ENCODE measurements around the gene ADAMTSL1. TPM values are rescaled to one million over a fixed set of nuclear protein-coding genes. Genes with fewer than 3 reads are reported as not detected.

Gene ADAMTSL1
- total RNA-seq, 2 experiments from 2014 or later: not detected

GRCh38 chr9:18728642-18729041 lies 254.7 kb downstream of the ADAMTSL1 start:
- BruUV-seq (replicated peaks): no TSS peak
- no peak for DNase-seq (ENCODE audit: low spot score)
- Histone ChIP-seq H3K4me1 (ENCODE audit: insufficient read depth, low read length, poor library complexity, severe bottlenecking) (no peaks in the 10 kb centered on the region), H3K36me3 (ENCODE audit: insufficient read depth, low read length) (no peaks in the 10 kb centered on the region), H3K27ac (ENCODE audit: low read depth, low read length, poor library complexity, severe bottlenecking) (no peak overlapping the region), H2AFZ (ENCODE audit: low read length) (no peak overlapping the region), H3K4me2 (ENCODE audit: low read length) (no peak overlapping the region), H3K9me2 (ENCODE audit: insufficient read depth, low read length) (no peaks in the 10 kb centered on the region), H3K79me2 (ENCODE audit: insufficient read depth, low read depth, low read length) (no peaks in the 10 kb centered on the region), H4K20me1 (ENCODE audit: insufficient read depth, low read length) (no peaks in the 10 kb centered on the region), H3K9me3 (ENCODE audit: low read length) (no peaks in the 10 kb centered on the region), H3K4me3 (ENCODE audit: low read depth, low read length, poor library complexity, severe bottlenecking) (no peak overlapping the region)
- CTCF ChIA-PET (ENCODE audit: unreplicated experiment): no interaction called here
- TF ChIP-seq CTCF (conservative IDR thresholded peaks at IDR 0.05; ENCODE audit: low read length): no peak
- no peak for TF ChIP-seq EZH2phosphoT487 (IDR thresholded peaks at IDR 0.05; ENCODE audit: borderline replicate concordance, low read depth, low read length)
- POLR2A ChIA-PET: no interaction called here
- intact Hi-C loops (cut with micrococcal nuclease; ENCODE audit: unreplicated experiment): no loop called here

GRCh38 chr9:18730241-18730640 lies 256.3 kb downstream of the ADAMTSL1 start:
- Histone ChIP-seq H3K4me3 (ENCODE audit: low read depth, low read length, poor library complexity, severe bottlenecking) (no peak overlapping the region), H3K27ac (ENCODE audit: low read depth, low read length, poor library complexity, severe bottlenecking) (no peak overlapping the region), H3K4me2 (ENCODE audit: low read length) (no peak overlapping the region), H3K79me2 (ENCODE audit: insufficient read depth, low read depth, low read length) (no peaks in the 10 kb centered on the region), H2AFZ (ENCODE audit: low read length) (no peak overlapping the region), H3K9me2 (ENCODE audit: insufficient read depth, low read length) (no peaks in the 10 kb centered on the region), H3K4me1 (ENCODE audit: insufficient read depth, low read length, poor library complexity, severe bottlenecking) (no peaks in the 10 kb centered on the region), H3K36me3 (ENCODE audit: insufficient read depth, low read length) (no peaks in the 10 kb centered on the region), H4K20me1 (ENCODE audit: insufficient read depth, low read length) (no peaks in the 10 kb centered on the region), H3K9me3 (ENCODE audit: low read length) (no peaks in the 10 kb centered on the region)
- DNase-seq (ENCODE audit: low spot score): no peak
- BruUV-seq (replicated peaks): no TSS peak
- no peak for TF ChIP-seq CTCF (conservative IDR thresholded peaks at IDR 0.05; ENCODE audit: low read length)
- no peak for TF ChIP-seq EZH2phosphoT487 (IDR thresholded peaks at IDR 0.05; ENCODE audit: borderline replicate concordance, low read depth, low read length)
- POLR2A ChIA-PET: no interaction called here
- CTCF ChIA-PET (ENCODE audit: unreplicated experiment): no interaction called here
- intact Hi-C loops (cut with micrococcal nuclease; ENCODE audit: unreplicated experiment): no loop called here

GRCh38 chr9:18739127-18739526 lies 265.2 kb downstream of the ADAMTSL1 start:
- Histone ChIP-seq H3K4me3 (ENCODE audit: low read depth, low read length, poor library complexity, severe bottlenecking) (no peak overlapping the region), H3K27ac (ENCODE audit: low read depth, low read length, poor library complexity, severe bottlenecking) (no peak overlapping the region), H3K79me2 (ENCODE audit: insufficient read depth, low read depth, low read length) (no peaks in the 10 kb centered on the region), H3K4me1 (ENCODE audit: insufficient read depth, low read length, poor library complexity, severe bottlenecking) (no peaks in the 10 kb centered on the region), H3K4me2 (ENCODE audit: low read length) (no peak overlapping the region), H3K9me3 (ENCODE audit: low read length) (no peaks in the 10 kb centered on the region), H2AFZ (ENCODE audit: low read length) (no peak overlapping the region), H4K20me1 (ENCODE audit: insufficient read depth, low read length) (no peaks in the 10 kb centered on the region), H3K9me2 (ENCODE audit: insufficient read depth, low read length) (no peaks in the 10 kb centered on the region), H3K36me3 (ENCODE audit: insufficient read depth, low read length) (no peaks in the 10 kb centered on the region)
- DNase-seq (ENCODE audit: low spot score): no peak
- ChIA-PET CTCF (ENCODE audit: unreplicated experiment) (no interaction called here), POLR2A (no interaction called here)
- TF ChIP-seq CTCF (conservative IDR thresholded peaks at IDR 0.05; ENCODE audit: low read length) (no peak), EZH2phosphoT487 (IDR thresholded peaks at IDR 0.05; ENCODE audit: borderline replicate concordance, low read depth, low read length) (no peak)
- intact Hi-C loops (cut with micrococcal nuclease; ENCODE audit: unreplicated experiment): no loop called here
- no TSS peak for BruUV-seq (replicated peaks)
